Activated CD4-positive, alpha-beta memory T cell treated with anti-CD3 and anti-CD28 coated beads for 36 hours (primary cell): Measurements from ENCODE around the gene RAC2. TPM values are rescaled to one million over a fixed set of nuclear protein-coding genes. Genes with fewer than 3 reads are reported as not detected.
A peak's percentile ranks its signal among the peaks of the same experiment; 100 is the strongest.

Experiments used
- CTCF ChIA-PET: fragments of 350-600 bp; sonication (Branson Sonifier 250); formaldehyde crosslinking; loops from one replicate; lab custom pipeline; 2021; ENCODE audit warnings: antibody characterized with exemption, inconsistent platforms; lab: Charles Lee
- POLR2A ChIA-PET: fragments of 350-600 bp; sonication (Branson Sonifier 250); formaldehyde crosslinking; loops from one replicate; lab custom pipeline; 2021; ENCODE audit warnings: antibody characterized with exemption; lab: Charles Lee
- DNase-seq: peaks from one replicate; pipeline ENCODE4 v3.0.0-alpha.2; 2020
- H3K27ac Mint-ChIP-seq: one replicate; pipeline ENCODE4 v1.8.0; 2021; ENCODE audit warnings: mixed read lengths
- H3K27me3 Mint-ChIP-seq: one replicate; pipeline ENCODE4 v1.8.0; 2021; ENCODE audit warnings: mixed read lengths
- H3K36me3 Mint-ChIP-seq: one replicate; pipeline ENCODE4 v1.8.0; 2021; ENCODE audit warnings: mixed read lengths
- H3K4me1 Mint-ChIP-seq: one replicate; pipeline ENCODE4 v1.8.0; 2021; ENCODE audit warnings: low read depth, mixed read lengths
- H3K4me3 Mint-ChIP-seq: one replicate; pipeline ENCODE4 v1.8.0; 2021; ENCODE audit warnings: mild to moderate bottlenecking, mixed read lengths
- H3K9me3 Mint-ChIP-seq: one replicate; pipeline ENCODE4 v1.8.0; 2021; ENCODE audit warnings: mixed read lengths
- intact Hi-C: fragments of 100-400 bp; cut with micrococcal nuclease; formaldehyde crosslinking; loops from one replicate; pipeline ENCODE4 v1.15.1; 2023
- total RNA-seq, 2 experiments: library from RNA; stranded (reverse); gene quantifications; one replicate each; pipeline ENCODE4 v1.2.3, GENCODE V29; 2021

The RAC2 gene
- total RNA-seq, 2 experiments from 2014 or later, result 714 to 727 TPM

DNA sequence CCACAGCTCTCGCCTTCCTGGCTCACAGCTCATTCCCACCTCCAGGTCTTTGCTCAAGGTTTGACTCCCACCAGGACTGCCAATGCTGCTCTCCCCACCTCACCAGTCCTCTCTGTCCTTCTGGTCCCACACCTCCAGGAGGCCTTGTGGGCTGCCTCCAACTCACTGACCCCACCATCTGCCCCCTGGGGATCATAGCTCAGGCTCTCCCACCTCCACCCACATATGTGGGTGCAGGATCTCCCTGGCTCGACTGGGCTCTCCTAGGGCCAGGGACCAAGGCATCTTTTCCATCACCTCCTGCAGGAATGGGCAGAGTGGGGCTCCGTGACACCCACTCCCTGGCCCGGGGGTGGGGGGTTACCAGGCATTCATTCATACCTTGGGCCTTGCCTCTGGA is 18.0 kb downstream of the RAC2 start:
- no peak overlapping the region for H3K4me3 Mint-ChIP-seq
- intact Hi-C loops, result no loop called here

DNA sequence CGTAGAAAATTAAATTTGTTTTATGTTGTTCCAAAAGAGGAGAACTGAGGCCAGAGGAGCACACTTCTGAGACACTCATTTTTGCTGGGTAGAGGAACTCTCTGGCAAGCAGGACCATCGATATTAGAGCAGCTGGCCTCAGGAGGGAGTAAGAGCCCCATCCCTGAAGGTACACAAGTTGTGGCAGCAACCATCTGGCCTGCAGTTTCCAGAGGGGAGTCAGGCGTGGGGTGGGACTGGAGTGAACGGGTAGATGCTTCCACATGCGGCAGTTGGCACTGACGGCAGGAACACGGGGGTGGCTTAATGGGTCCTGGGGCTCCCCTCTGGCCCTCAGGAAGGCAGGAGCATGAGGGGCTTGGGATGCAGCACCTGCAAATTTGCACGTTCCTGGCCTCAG is 18.6 kb downstream of the RAC2 start:
- H3K27ac Mint-ChIP-seq, result peak overlapping the region; percentile 95
- peaks cover 76% of the 10 kb centered on the region for H3K36me3 Mint-ChIP-seq
- peaks cover 18% of the 10 kb centered on the region for H3K9me3 Mint-ChIP-seq
- H3K27me3 Mint-ChIP-seq, result no peaks in the 10 kb centered on the region
- intact Hi-C loops, result no loop called here
- CTCF ChIA-PET, result interaction anchor here (0.9 to 2.5 kb wide), 5 partner anchors 13 to 34 kb away, joined by 3 to 22 read pairs (median 3); no protein-coding TSS in a partner anchor
- H3K4me1 Mint-ChIP-seq, result peaks cover 89% of the 10 kb centered on the region
- no peak overlapping the region for H3K4me3 Mint-ChIP-seq
- POLR2A ChIA-PET, result interaction anchor here (8.7 kb wide), 1 partner anchor 16 kb away, joined by 93 read pairs; the partner anchor contains the start of gene RAC2
- DNase-seq, result no peak

More for the DNA sequence above, 18.0 kb downstream of the RAC2 start:
- H3K36me3 Mint-ChIP-seq, result peaks cover 75% of the 10 kb centered on the region
- peaks cover 13% of the 10 kb centered on the region for H3K9me3 Mint-ChIP-seq
- POLR2A ChIA-PET, result interaction anchor here (8.7 kb wide), 1 partner anchor 16 kb away, joined by 93 read pairs; the partner anchor contains the start of gene RAC2
- CTCF ChIA-PET, result interaction anchor here (0.9 to 2.5 kb wide), 3 partner anchors 26 to 170 kb away, joined by 3 to 22 read pairs (median 3); no protein-coding TSS in a partner anchor
- H3K27me3 Mint-ChIP-seq, result no peaks in the 10 kb centered on the region
- DNase-seq, result no peak
- peaks cover 89% of the 10 kb centered on the region for H3K4me1 Mint-ChIP-seq
- H3K27ac Mint-ChIP-seq, result peak overlapping the region; percentile 95

DNA sequence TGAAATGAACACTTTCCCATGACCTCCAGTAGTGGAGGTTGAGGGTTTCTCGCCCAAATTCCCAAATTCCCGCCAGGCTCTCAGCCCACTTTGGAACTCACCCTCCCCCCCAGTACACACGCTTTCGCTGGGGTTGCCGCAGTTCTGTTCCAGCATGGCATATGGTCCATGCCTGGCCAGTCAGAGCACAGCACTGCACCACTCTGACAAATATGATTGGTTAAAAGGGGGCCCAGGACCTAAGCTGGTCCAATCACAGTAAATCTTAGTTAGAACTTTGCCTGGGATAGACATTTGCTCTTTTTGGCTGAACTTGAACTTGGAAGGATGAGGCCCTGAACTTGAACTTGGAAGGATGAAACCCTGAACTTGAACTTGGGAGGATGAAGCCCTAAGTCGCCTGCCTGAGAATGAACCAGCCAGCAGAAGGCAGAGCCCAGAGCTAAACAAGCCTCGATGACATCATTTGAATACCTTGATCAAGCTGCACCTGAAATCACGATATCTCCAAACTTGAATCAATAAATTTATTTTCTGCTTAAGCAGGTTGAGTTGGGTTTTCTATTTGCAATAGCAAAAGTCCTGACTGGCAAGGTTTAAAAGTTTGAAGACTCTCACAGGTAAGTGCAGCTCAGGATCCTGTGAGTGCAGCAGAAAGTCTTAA is 19.2 kb downstream of the RAC2 start:
- ChIA-PET POLR2A (interaction anchor here (8.7 kb wide), 1 partner anchor 17 kb away, joined by 93 read pairs; the partner anchor contains the start of gene RAC2), CTCF (interaction anchor here (0.9 to 2.5 kb wide), 4 partner anchors 14 to 35 kb away, joined by 3 to 22 read pairs (median 5); no protein-coding TSS in a partner anchor)
- H3K9me3 Mint-ChIP-seq, result peaks cover 18% of the 10 kb centered on the region
- H3K36me3 Mint-ChIP-seq, result peaks cover 75% of the 10 kb centered on the region
- intact Hi-C loops, result loop anchor here (5.0 kb wide), 1 partner anchor 32 kb away; no protein-coding TSS in a partner anchor
- peak overlapping the region; percentile 95 for H3K27ac Mint-ChIP-seq
- no peak for DNase-seq
- peaks cover 89% of the 10 kb centered on the region for H3K4me1 Mint-ChIP-seq
- H3K27me3 Mint-ChIP-seq, result no peaks in the 10 kb centered on the region
- peak overlapping the region; percentile 7 for H3K4me3 Mint-ChIP-seq

DNA sequence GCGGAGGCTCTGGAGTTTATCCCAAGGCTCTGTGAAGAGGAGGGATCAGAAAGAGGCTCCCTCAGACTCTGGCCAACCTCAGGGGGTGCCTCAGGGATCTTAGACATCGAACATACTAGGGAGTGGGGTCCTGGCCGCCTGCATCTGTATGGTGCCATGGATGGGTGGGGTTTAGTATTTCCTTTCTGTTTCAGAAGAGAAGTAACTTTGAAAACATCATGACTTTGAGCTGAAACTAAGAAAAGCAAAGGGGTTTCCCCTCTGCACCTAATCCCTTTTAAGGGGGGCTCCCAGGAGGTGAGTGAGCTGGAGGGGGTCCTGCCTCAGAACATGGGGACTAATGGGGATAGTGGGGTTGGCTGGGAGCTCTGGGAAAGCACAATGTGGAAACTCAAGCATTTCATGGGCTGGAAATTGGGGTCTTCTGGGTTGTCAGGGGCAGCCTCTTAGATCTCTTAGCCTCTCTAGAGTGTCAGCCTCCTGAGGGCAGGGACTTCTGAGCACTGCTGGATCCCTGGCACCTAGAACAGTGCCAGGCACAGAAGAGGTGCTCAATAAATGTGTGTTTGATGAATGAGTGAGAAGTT is 20.0 kb downstream of the RAC2 start:
- Mint-ChIP-seq H3K4me3 (peak overlapping the region; percentile 5), H3K36me3 (peaks cover 68% of the 10 kb centered on the region), H3K27ac (peak overlapping the region; percentile 95), H3K27me3 (no peaks in the 10 kb centered on the region), H3K4me1 (peaks cover 89% of the 10 kb centered on the region), H3K9me3 (peaks cover 18% of the 10 kb centered on the region)
- intact Hi-C loops, result loop anchor here (5.0 kb wide), 1 partner anchor 33 kb away; no protein-coding TSS in a partner anchor
- ChIA-PET CTCF (interaction anchor here (0.7 to 2.0 kb wide), 3 partner anchors 18 to 36 kb away, joined by 3 to 7 read pairs (median 4); no protein-coding TSS in a partner anchor), POLR2A (interaction anchor here (8.7 kb wide), 1 partner anchor 18 kb away, joined by 93 read pairs; the partner anchor contains the start of gene RAC2)
- DNase-seq, result no peak

DNA sequence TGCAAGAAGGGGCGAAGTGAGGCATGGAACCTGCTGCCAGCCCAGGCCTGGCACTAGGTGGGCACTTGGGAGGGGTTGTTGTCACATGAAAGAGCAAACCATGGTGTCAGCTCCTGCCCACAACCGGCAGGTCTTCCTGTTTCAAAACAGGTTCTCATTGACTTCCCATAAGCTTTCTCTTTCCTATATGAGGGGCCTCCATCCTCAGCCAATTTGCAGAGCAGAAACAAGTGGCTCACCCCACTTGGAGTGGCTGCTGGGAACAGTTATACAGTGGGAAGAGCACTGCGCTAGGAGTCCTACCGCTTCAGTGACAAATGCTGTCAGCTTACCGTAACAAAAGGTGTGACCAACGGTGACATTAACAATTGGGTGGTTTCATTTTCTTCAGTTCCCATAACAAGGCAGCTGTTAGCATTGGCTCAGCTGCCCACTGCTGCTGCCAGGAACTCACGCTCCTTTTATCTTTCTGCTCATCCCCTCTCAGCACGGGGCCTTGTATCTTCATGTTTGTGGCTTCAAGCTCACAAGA is 21.6 kb downstream of the RAC2 start:
- Mint-ChIP-seq H3K36me3 (peaks cover 63% of the 10 kb centered on the region), H3K27ac (peak overlapping the region; percentile 95), H3K27me3 (no peaks in the 10 kb centered on the region), H3K4me3 (peak overlapping the region; percentile 49), H3K4me1 (peaks cover 87% of the 10 kb centered on the region), H3K9me3 (peaks cover 18% of the 10 kb centered on the region)
- intact Hi-C loops, result loop anchor here (5.0 kb wide), 1 partner anchor 35 kb away; no protein-coding TSS in a partner anchor
- DNase-seq, result peak; percentile 80
- POLR2A ChIA-PET, result interaction anchor here (0.6 to 8.7 kb wide), 7 partner anchors 19 to 386 kb away, joined by 3 to 93 read pairs (median 4); partner anchors contain the start of genes GGA1, IL2RB and RAC2
- CTCF ChIA-PET, result interaction anchor here (0.6 to 2.2 kb wide), 6 partner anchors 10 to 71 kb away, joined by 3 to 18 read pairs (median 4); partner anchors contain the start of gene RAC2

DNA sequence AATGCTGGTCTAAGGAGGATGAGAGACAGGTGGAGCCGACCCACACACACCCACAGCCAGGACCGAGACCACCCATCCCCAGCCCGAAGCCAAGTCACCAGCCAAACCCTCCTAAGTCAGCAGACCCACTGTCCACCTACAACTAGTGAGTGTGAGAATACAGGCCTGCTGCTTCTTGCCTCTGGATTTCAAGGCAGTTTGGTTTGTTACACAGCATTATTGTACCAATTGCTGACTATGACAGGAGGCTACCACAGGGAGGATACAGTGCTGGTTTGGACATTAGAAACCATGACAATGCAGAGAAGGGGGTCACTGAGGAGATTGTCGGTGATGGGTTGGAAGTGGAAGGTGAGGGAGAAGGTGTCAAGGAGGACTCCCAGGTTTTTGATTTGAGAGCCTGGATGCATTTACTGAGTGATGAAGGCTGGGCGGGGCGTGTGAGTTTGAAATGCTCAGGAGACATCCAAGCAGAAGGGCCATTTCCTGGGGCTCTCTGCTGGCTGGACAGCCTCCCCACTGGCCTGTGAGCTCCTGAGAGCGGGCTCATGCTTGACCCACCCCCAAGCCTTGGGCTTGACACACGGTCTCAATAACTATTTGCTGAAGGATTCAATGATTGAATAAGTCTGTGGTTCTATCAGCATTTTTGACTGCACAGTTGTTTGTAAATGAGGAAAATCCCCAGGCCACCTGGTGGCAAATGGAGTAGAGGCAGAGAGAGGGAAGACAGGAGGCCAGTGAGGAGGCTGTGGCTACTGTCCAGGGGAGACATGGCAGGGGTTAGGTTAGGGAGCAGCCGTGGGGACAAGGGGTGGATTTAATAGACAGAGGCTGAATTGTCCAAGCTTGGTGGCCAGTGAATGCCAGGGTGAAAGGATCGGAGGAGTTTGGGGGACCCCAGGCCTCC is 22.4 kb downstream of the RAC2 start:
- CTCF ChIA-PET, result interaction anchor here (0.6 to 2.2 kb wide), 5 partner anchors 20 to 72 kb away, joined by 3 to 18 read pairs (median 6); partner anchors contain the start of genes IL2RB and RAC2
- POLR2A ChIA-PET, result interaction anchor here (1.3 to 8.7 kb wide), 7 partner anchors 8 to 99 kb away, joined by 3 to 93 read pairs (median 5); partner anchors contain the start of genes IL2RB and RAC2
- Mint-ChIP-seq H3K9me3 (peaks cover 18% of the 10 kb centered on the region), H3K36me3 (peaks cover 63% of the 10 kb centered on the region), H3K27me3 (no peaks in the 10 kb centered on the region), H3K27ac (peak overlapping the region; percentile 95), H3K4me1 (peaks cover 94% of the 10 kb centered on the region), H3K4me3 (no peak overlapping the region)
- no peak for DNase-seq
- intact Hi-C loops, result loop anchor here (5.0 kb wide), 1 partner anchor 36 kb away; no protein-coding TSS in a partner anchor

DNA sequence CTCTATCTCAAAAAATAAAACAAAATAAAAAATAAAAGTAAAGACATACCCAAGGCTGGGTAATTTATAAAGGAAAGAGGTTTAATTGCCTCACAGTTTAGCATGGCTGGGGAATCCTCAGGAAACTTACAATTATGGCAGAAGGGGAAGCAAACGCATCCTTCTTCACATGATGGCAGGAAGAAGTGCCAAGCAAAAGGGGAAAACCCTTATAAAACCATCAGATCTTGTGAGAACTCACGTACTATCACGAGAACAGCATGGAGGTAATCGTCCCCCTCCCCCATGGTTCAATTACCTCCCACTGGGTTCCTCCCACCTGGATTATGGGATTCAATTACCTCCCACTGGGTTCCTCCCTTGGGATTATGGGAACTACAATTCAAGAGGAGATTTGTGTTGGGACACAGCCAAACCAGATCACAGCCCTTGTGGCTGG is 23.5 kb downstream of the RAC2 start:
- Mint-ChIP-seq H3K27ac (peak overlapping the region; percentile 95), H3K4me1 (peaks cover 90% of the 10 kb centered on the region), H3K9me3 (peaks cover 18% of the 10 kb centered on the region), H3K4me3 (peak overlapping the region; percentile 76), H3K36me3 (peaks cover 52% of the 10 kb centered on the region), H3K27me3 (no peaks in the 10 kb centered on the region)
- no peak for DNase-seq
- POLR2A ChIA-PET, result interaction anchor here (1.1 to 8.7 kb wide), 3 partner anchors 9 to 264 kb away, joined by 3 to 93 read pairs (median 30); partner anchors contain the start of gene RAC2
- intact Hi-C loops, result loop anchor here (5.0 kb wide), 1 partner anchor 37 kb away; no protein-coding TSS in a partner anchor
- CTCF ChIA-PET, result interaction anchor here (0.6 to 4.8 kb wide), 7 partner anchors 20 to 98 kb away, joined by 3 to 41 read pairs (median 4); partner anchors contain the start of genes IL2RB and RAC2

DNA sequence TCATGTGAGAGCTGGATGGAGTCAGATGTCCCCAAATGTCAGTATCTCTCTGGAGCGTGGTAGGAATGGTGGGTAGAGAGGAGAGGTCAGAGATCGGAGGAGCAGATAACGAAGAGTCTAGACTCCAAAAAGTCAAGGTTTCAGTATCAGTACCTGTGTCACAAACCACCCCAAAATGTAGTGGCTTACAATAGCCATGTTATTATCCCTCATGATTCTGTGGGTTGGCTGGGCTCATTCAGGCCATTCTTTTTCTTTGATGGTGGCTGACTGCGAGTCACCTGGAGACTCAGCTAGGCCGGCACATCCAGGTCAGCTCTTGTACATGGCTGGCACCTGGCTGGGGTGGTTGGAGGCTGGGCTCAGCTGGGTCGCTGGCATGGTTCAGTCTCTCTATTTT is 24.5 kb downstream of the RAC2 start:
- DNase-seq, result peak; percentile 46
- CTCF ChIA-PET, result interaction anchor here (0.8 to 4.8 kb wide), 9 partner anchors 14 to 97 kb away, joined by 3 to 41 read pairs (median 4); partner anchors contain the start of gene RAC2
- Mint-ChIP-seq H3K4me3 (peak overlapping the region; percentile 76), H3K4me1 (peaks cover 82% of the 10 kb centered on the region), H3K27me3 (no peaks in the 10 kb centered on the region), H3K27ac (peak overlapping the region; percentile 95), H3K36me3 (peaks cover 42% of the 10 kb centered on the region), H3K9me3 (peaks cover 18% of the 10 kb centered on the region)
- POLR2A ChIA-PET, result interaction anchor here (1.1 to 8.7 kb wide), 7 partner anchors 10 to 265 kb away, joined by 3 to 93 read pairs (median 6); partner anchors contain the start of gene RAC2
- intact Hi-C loops, result loop anchor here (1.0 to 2.0 kb wide), 5 partner anchors 11 to 97 kb away; no protein-coding TSS in a partner anchor

DNA sequence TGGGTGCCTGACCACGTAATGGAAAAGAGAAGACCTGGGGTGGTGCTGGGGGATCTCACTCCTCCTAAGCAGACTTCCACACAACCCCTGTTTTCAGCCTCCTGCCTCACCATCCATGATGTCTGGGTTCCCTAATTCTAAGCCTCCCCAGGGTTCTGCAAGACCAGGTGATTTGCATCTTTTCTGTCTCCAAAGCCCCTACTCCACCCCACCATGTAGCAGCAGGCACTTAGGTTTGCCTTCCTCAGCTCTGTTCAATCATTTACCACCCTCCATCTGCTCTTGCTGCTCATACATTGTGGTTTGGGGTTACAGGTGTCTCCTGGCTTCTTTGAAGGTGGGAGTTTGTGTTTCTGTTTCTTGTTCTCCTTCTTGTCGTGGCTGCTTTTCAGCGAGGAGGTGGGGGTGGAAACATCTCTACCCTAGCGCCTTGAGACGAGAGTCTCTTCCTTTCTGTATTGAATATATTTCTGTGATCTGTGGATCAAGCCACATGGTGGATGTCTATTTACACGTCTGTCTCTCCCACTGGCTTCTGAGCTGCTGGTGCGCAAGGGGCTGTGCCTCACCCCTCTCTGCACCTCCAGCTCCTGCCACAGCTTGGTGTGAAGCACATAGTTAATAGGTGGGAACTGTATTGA is 25.2 kb downstream of the RAC2 start:
- peak overlapping the region; percentile 95 for H3K27ac Mint-ChIP-seq
- H3K9me3 Mint-ChIP-seq, result peaks cover 13% of the 10 kb centered on the region
- ChIA-PET POLR2A (interaction anchor here (0.6 to 8.7 kb wide), 8 partner anchors 10 to 96 kb away, joined by 3 to 93 read pairs (median 6); partner anchors contain the start of gene RAC2), CTCF (interaction anchor here (0.8 to 4.8 kb wide), 7 partner anchors 14 to 97 kb away, joined by 3 to 41 read pairs (median 4); no protein-coding TSS in a partner anchor)
- peak overlapping the region; percentile 76 for H3K4me3 Mint-ChIP-seq
- intact Hi-C loops, result loop anchor here (1.0 to 2.0 kb wide), 5 partner anchors 11 to 97 kb away; no protein-coding TSS in a partner anchor
- peaks cover 36% of the 10 kb centered on the region for H3K36me3 Mint-ChIP-seq
- peak; percentile 85 for DNase-seq
- peaks cover 76% of the 10 kb centered on the region for H3K4me1 Mint-ChIP-seq
- no peaks in the 10 kb centered on the region for H3K27me3 Mint-ChIP-seq
